ENCODE measurements around the gene SLBP.
"Not testable (repeated sequence)": the region's sequence is repeated elsewhere in the genome, so short reads cannot be mapped to it uniquely, and the experiment has no call there.

Gene SLBP

DNA sequence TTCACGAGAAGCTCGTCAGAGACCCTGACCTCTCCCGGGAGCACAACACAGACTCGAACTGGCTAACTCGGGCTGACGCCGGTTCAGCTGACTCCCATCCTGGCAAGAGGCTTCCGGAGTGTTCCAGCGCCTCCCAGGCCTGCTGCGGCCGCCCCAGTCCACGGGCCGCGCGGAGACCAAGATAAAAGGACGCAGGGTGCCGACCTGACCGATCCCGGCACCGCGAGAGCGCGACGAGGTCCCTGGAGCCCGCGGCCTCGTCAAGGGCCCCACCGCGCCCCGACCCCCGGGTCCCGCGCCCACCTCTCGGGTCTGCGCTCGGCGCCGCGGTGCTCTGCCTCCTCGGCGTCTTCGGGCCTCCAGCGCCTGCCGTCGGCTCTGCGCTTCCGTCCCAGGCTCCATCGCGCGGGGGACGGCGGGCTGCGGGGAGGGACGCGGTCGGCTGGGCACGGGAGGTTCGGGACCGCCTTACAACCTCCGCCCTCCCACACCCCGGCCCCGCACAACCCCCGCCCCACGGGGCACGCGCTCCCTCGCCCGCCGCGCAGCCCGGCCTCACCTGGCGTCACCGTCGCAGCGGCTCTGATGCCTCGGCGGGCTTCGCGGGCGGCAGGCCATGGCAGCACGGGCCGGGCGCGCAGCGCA lies 426 bp downstream of the SLBP start:
- no peak for DNase-seq (ENCODE audit: low read depth in 2 of 2, low spot score in 1 of 2)

GRCh38 chr4:1711055-1711570 lies 1.0 kb downstream of the SLBP start:
- no peak for DNase-seq (ENCODE audit: low read depth in 2 of 2, low spot score in 1 of 2)

DNA sequence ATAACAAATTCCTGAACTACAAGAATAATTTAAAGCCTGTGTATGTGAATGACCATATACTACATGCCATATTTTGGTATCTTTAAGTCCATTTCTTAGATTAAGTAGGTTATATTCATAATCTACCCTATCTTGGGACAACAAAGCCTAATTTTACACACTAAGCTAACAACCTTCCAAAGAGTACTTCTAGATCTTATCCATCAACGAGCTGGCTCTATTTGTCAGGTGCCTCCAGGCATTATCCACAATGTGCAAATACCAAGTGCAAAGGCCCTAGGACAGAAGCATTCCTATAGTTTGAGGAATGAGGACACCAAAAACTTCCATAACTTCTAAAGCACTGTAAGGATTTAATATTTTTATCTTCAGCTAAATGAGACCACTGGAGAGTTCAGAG lies 3.5 kb downstream of the SLBP start:
- DNase-seq (ENCODE audit: low read depth in 2 of 2, low spot score in 1 of 2): no peak

DNA sequence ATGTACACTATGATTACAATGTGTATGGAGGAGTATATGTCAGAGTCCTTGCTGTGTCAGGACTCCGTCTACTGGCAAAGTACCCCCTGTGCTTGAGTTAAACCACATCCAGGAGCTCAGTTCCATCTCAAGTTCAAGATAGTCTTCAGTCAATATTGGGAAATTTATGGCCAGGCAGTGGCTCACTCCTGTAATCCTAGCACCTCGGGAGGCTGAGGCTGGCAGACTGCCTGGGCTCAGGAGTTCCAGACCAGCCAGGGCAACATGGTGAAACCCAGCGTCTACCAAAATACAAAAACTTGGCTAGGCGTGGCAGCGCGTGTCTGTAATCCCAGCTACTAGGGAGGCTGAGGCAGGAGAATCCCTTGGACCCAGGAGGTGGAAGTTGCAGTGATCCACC lies 5.8 kb downstream of the SLBP start:
- no peak for DNase-seq (ENCODE audit: low read depth in 2 of 2, low spot score in 1 of 2)

GRCh38 chr4:1705732-1706131 lies 6.4 kb downstream of the SLBP start:
- no peak for DNase-seq (ENCODE audit: low read depth in 2 of 2, low spot score in 1 of 2)

DNA sequence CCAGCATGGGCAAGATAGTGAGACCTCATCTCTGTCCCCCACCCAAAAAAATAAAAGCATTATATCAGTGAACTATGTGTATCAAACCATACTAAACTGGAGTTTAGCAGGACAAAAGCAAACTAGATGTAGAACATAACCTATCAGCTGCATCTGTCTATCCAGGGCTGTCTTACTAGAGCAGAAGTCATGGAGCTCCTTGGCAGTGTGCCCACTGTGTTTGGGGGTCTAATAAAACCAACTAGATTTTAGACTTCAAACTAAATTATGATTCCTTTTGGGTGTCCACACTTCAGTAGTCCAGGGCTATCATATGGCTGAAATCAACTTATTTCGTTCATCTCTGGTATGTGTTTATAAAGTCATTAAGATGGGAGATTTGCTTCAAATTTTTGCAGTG lies 8.3 kb downstream of the SLBP start:
- no peak for DNase-seq (ENCODE audit: low read depth in 2 of 2, low spot score in 1 of 2)

DNA sequence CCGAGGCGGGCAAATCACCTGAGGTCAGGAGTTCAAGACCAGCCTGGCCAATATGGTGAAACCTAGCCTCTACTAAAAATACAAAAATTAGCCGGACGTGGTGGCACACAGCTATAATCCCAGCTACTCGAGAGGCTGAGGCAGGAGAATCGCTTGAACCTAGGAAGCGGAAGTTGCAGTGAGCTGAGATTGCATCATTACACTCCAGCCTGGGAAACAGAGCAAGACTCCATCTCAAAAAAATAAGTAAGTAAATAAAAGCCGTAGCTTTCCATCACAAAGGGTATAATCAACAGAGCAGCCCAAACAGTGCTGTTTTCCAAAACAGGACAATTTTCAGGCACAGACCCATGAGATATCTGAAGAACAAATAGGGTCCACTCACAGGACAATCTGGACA lies 10.4 kb downstream of the SLBP start:
- not testable (repeated sequence) for DNase-seq (ENCODE audit: low read depth in 2 of 2, low spot score in 1 of 2)

GRCh38 chr4:1695913-1696312 lies 16.2 kb downstream of the SLBP start:
- no peak for DNase-seq (ENCODE audit: low read depth in 2 of 2, low spot score in 1 of 2)

GRCh38 chr4:1693131-1693896 lies 18.8 kb downstream of the SLBP start:
- peak; percentile 64 to 68 for DNase-seq (ENCODE audit: low read depth in 2 of 2, low spot score in 1 of 2)

GRCh38 chr4:1691737-1692373 lies 20.3 kb downstream of the SLBP start:
- DNase-seq (ENCODE audit: low read depth in 2 of 2, low spot score in 1 of 2): no peak

GRCh38 chr4:1690698-1691097 lies 21.4 kb downstream of the SLBP start:
- DNase-seq (ENCODE audit: low read depth in 2 of 2, low spot score in 1 of 2): no peak

DNA sequence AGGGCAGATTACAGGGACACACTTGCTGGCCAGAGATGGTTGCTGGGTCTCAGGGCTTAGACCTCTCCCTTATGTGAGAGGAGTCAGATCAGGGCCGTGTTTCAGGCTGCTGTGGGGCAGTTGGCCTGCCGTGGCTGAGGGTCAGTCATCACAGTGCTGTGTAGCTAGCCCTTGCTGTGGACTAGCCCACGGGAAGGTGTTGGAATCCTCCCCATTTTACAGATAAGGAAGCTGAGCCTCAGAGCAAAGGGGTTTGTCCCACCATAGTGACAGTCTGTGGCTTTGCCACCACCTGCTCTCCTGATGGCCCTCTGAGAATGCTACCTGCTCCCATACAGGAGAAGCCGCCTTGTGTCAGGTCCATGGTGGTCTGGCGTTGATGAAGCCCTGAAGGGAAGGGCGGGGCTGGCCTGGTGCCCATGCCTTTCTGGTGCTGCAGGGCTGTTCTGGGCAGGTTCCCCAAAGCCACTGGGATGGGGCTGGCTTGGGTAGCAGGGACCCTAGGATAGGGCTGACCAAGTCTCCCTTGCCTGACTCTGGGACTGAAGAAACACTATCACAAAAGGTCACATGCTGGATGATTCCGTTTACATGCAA lies 25.6 kb downstream of the SLBP start:
- DNase-seq (ENCODE audit: low read depth in 2 of 2, low spot score in 1 of 2): no peak

DNA sequence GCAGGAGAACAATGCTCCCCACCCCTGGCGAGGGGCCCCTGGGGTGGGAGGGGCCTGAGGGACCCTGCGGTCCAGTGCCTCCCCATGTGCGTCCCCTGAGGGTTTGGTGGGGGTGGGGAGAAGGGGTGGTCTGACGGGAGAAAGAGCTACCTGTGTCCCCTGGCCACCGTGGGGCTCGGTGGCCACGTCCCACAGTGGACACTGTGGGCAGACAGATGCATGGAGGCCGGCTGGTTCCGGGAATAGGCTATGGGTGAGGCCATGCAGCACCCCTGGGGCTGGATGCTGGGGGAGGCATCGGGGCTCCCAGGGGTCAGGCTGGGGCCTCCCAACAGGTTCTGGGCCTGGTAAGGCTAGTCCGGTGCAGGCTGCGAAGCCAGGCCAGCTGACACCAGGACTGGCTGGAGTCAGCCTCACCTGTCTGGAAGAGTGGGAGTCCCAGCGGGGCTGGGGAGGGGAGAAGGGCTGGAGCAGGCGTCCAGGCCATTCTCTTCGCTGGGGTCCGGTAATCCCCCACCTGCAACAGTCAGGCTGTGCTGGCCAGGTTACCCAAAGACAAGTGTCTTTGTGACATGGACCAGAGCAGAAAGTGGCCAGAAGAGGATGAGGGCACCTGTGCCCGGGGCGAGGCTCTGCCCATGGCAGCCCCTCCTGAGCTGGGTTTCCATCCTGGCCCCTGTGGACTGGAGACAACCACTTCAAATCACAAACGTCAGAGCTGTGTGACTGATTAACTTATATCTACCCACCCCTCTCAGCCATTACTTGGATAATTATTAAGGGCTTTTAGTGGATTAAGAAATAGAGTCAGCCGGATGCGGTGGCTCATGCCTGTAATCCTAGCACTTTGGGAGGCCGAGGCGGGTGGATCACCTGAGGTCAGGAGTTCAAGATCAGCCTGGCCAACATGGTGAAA lies 26.6 kb downstream of the SLBP start:
- DNase-seq (ENCODE audit: low read depth in 2 of 2, low spot score in 1 of 2): no peak

DNA sequence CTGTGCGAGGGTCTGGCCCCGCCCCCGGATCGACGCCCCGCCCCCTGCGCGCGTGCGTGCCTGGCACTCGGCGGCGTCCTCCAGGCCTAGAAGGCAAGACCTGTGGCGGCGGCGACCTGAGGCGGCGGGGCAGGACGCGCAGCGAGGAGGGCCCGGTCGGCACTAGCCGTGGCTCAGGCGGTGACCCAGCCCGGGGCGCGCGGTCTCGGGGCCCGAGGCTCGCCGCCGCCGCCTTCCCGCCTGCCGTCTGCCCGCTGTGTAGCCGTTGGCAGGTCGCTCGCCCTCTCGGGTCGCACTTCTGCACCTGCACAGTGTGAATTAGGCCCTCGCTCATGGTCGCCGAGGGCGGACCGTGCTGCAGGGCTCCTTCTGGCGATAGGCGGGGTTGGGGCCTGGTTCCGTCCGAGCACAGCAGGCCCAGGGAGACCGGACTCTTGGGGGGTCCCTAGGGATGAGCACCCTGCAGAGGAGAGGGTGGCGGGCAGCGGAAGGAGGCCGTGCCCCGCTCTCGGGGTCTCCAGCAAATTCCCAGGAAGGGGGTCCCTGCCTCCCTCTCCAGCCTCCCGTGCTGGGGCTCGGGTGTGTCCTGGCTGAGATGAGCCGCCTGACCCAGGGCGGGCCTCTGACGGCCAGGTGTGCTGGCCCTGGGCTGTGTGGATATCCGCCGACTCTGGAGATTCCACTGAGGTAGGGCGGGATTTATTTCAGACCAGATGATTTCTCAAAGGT lies 27.4 kb downstream of the SLBP start:
- DNase-seq (ENCODE audit: low read depth in 2 of 2, low spot score in 1 of 2): peak; percentile 79 to 86

DNA sequence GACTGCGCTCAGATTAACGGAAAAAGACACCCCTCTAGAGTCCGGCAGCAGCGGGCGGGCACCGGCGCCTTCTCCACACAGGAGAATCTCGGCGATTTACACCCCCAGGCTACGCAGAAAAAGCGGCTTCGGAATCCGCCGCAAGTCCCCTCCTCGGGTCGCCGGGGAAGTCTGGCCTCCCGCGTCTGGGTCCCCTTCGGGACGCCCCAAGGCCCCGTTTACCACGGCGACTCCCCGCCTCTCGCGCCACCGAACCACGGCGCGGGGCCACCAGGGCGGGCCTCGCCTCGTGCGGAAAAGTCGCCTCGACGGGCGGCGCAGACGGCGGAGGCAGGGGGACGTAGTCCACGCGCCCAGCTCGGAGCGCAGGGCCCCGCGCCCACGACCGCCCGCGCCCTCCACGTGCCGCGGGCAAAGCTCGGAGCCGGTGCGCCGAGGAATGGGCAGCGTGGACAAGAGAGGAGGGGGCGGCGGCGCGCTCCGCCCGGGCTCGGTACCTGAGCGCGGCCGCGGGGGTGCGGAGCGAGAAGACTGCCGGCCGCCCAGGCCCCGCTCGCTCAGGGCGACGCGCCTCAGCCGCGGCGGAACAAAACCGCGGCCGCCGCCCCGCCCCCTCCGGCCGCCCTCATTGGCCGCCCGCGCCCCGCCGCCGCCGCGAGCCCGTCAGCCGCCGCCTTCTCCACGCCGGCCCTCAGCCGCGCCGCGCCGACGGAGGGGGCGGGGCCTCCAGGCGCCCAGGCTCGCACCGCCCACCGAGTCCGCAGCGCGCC lies 28.2 kb downstream of the SLBP start, which contains the start of gene FAM53A:
Gene FAM53A (minus strand): TSS at position 578 of the 770 bp plus-strand sequence. CDS start 15,572 bp downstream, outside the sequence.
- DNase-seq (ENCODE audit: low read depth in 2 of 2, low spot score in 1 of 2): peak in 1 of 2 donors; percentile 3

DNA sequence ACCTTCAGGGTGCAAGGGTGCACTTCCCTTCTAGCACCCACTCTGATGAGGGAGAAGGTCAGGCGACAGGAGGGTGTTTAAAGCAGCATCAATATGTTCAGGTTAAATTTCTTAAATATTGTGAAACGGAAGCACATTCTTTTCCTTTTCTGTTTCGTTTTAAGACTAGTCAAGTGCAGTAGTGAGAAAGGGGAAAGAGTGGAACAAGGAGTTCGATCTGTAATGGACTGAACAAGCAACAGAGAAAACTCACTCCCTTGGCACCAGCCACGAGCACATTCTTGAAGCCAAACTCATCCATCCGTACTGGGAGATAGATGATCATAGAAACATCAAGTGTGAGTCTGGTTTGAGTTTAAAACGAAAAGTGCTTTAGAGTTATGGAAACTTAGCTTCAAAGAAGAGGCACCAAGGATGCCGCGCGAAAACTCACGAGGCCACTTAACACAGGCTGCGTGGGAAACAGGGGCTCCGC lies 28.8 kb downstream of the SLBP start:
- DNase-seq (ENCODE audit: low read depth in 2 of 2, low spot score in 1 of 2): no peak

GRCh38 chr4:1682860-1683259 lies 29.3 kb downstream of the SLBP start:
- DNase-seq (ENCODE audit: low read depth in 2 of 2, low spot score in 1 of 2): no peak

DNA sequence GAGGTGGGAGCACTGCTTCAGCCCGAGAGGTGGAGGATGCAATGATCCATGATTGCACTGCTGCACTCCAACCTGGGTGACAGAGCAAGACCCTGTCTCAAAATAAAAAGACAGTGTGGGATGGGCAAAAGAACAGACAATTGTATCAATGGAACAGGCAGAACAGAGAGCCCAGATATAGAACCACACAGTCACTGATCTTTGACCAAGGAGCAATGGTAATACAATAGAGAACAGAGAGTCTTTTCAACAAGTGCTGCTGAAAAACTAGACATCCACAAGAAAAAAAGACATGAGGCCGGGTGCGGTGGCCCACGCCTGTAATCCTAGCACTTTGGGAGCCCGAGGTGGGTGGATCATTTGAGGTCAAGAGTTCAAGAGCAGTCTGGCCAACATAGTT lies 33.9 kb downstream of the SLBP start:
- no peak for DNase-seq (ENCODE audit: low read depth in 2 of 2, low spot score in 1 of 2)

Measured in stimulated activated CD8-positive, alpha-beta memory T cell treated with anti-CD3 and anti-CD28 coated beads, Interleukin-4, amount 100 ng/mL, for 1 hour (primary cell).